ENCODE results near the gene HELZ.
"Not testable (repeated sequence)": the region's sequence is repeated elsewhere in the genome, so short reads cannot be mapped to it uniquely, and the experiment has no call there.

HELZ gene

GRCh38 chr17:67265436-67266019 is 20.5 kb upstream of the HELZ start:
- no peak for DNase-seq (ENCODE audit: low read depth in 3 of 3)

DNA sequence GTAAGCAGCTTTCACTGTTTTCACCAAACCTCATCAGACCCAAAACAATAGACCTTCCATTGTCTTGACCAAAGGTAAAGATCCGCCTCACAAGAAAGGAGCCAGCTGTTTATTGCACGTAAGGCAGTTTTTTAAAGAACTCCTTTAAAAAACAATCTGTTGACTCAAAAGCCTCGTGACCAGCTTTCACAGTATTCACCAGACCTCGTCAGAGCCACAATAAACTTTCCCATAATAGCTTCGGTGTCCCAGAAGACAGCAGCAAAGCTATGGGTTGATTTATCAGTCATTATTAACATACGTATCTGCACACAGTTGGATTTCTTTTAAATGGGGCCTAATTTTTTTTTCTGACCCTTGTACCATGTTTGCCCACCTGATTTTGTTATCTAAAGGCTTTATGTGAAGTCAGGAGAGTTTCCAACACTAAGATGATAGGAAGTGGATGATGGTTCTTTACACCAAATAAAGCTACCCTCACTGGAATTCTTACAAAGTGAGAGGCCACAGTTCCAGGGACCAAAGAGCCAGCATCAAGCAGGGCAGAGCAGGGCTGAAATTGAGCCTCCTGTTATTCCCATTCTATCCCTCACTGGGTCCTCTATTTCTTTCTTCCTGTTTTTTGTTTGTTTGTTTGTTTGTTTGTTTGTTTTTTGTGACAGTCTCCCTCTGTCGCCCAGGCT is 17.6 kb upstream of the HELZ start:
- no peak for DNase-seq (ENCODE audit: low read depth in 3 of 3)

GRCh38 chr17:67260170-67260987 is 15.4 kb upstream of the HELZ start:
- no peak for DNase-seq (ENCODE audit: low read depth in 3 of 3)

DNA sequence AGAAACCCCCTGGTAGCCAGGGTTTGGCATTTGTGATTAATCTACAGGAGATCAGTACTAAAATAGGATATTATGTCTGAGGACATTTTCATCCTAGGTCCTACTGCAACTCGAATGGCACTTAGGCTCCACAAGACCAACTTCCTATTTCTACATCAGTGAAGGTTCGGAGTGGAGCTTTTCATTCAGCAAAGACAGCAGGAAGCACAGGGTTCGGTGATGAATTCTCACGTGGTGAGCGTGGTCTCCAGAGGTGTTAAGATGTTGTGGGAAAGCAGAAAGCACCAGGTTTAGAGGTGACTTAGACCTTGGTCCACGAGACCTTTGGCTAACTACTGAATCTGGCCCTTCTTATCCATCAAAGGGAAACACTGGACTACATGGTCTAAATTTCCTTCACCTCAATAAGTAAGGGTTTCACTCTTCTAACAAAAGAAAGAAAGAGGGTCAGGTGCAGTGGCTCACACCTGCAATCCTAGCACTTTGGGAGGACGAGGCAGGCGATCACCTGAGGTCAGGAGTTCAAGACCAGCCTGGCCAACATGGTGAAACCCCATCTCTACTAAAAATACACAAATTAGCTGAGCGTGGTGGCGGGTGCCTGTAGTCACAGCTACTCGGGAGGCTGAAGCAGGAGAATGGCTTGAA is 13.9 kb upstream of the HELZ start:
- no peak for DNase-seq (ENCODE audit: low read depth in 3 of 3)

- no peak for DNase-seq (ENCODE audit: low read depth in 3 of 3)
Observed at GRCh38 chr17:67256075-67256732, 11.2 kb upstream of the HELZ start.

DNA sequence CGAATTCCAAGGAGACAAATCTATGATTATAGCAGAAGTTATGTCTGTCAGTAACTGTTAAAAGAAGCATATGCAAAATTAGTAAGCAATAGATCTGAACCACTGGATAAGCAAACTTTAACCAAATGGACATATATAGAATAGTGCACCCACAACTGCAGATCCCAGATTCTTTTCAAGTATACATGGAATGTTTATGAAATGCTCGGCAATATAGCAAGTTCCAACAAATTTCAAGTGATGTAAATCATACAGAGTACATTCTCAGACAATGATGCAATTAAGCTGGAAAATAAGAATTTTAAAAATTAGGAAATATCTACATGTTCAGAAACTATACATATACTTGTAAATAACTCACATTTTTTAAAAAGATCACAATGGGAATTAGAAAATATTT is 8.4 kb upstream of the HELZ start:
- no peak for DNase-seq (ENCODE audit: low read depth in 3 of 3)

- DNase-seq (ENCODE audit: low read depth in 3 of 3): not testable (repeated sequence)
Observed at GRCh38 chr17:67251586-67251985, 6.6 kb upstream of the HELZ start.

DNA sequence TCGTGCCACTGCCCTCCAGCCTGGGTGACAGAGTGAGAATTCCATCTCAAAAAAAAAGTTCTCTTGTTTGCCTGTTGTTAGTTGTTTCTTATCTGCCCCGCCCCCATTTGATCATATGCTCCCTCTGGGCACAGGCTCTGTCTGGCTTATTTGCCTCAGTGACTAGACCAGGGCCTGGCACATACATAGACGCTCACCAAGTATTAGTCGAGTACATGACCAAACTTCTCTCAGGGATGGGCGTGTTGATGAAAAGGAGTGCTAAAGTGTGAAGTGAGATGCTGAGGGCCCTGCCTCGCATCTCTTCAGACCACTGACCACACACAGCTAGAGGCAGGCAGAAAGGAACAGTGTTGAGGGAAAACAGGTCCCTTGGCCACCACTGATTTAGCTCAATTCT is 3.3 kb upstream of the HELZ start:
- no peak for DNase-seq (ENCODE audit: low read depth in 3 of 3)

- DNase-seq (ENCODE audit: low read depth in 3 of 3): no peak
Observed at GRCh38 chr17:67247416-67247900, 2.5 kb upstream of the HELZ start.

- DNase-seq (ENCODE audit: low read depth in 3 of 3): peak in 1 of 3 experiments; percentile 15
Observed at GRCh38 chr17:67246653-67247415, 1.8 kb upstream of the HELZ start.

DNA sequence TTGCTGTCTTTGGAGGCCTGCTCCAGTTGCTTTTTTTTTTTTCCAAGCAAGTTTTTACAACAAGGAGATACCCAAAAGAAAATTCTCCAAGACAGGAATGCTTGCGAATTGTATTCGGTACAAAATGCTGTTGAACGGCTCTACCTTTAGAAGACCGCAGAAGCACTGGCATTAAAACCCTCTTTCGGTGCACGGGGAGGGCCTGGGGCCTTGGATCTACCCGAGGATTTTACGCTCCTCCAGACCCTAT is 1.3 kb upstream of the HELZ start:
- DNase-seq (ENCODE audit: low read depth in 3 of 3): no peak

DNA sequence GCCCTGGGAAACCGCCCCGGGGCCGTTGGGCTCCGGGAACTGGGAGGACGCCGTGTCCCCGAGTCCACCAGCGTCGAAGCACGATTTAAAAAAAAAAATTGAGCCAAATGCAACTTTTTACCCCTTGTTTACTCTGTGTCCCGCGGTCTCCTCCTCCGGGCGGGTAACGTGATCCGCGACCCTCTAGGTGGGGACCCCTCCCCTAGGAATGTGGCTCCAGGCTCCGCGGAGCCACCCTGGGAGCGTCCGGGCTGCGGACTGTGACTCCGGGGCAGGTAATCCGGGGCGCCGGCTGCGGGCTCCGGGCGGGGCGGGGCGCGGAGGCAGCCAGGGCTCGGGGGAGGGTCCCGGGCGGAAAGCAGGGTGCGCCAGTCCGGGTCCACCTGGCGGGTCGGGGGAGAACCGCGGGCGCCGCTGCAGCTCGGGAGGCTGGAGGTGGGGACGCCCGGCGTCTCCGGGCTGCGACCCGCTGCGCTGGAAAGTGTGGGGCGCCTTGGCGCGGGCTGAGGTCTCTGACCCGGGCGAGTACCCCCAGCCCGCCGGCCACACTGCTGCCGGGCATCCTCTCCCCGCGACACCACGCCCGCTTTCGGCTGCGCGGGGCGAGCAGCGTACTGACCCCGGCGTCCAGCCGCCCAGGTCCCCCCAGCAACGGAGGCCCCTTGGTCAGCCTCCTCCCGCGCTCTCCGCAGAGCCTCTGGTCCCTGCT is 852 bp upstream of the HELZ start:
- peak in 1 of 3 experiments; percentile 48 for DNase-seq (ENCODE audit: low read depth in 3 of 3)

GRCh38 chr17:67244431-67245072 is 444 bp downstream of the HELZ start:
- no peak for DNase-seq (ENCODE audit: low read depth in 3 of 3)

- DNase-seq (ENCODE audit: low read depth in 3 of 3): no peak
Observed at GRCh38 chr17:67243284-67243683, 1.7 kb downstream of the HELZ start.

DNA sequence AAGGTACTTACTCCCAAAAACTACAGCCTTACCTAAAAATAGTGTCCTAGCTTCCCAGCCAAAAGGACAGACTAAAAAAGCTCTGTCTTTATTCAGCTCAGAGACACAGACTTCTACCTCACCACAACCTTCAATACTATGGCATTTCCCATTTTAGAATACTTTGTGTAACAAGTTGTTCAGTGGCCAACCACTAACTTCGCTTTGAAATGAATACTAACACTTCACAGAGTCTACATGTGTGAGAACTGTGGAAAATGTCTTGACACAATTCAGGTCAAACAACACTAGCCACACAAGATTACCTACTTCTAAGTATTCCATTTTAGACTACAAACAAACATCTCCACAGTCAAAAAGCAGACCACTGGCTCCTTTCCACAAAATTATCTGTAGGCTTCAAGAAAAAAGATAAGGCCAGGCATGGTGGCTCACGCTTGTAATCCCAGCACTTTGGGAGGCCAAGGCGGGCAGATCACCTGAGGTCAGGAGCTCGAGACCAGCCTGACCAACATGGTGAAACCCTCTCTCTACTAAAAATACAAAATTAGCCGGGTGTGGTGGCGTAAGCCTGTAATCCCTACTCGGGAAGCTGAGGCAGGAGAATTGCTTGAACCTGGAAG is 3.2 kb downstream of the HELZ start:
- no peak for DNase-seq (ENCODE audit: low read depth in 3 of 3)

DNA sequence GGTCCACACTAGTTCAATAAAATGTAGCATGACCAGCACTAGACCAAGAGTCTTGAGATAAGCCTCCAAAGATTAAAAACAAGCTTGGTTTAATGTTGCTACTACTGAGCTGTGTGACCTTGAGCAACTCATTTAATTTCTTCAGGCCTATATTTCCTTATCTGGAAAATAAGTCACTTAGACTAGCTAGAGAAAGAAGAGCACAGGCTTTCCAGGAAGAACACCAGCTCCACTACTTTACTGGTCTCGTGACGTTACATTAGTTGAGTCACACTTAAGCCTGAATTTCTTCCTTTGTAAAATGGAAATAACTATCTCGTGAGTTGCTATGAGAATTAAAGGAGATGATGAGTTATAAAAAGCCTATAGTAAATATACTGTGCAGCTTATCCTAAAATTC is 5.4 kb downstream of the HELZ start:
- DNase-seq (ENCODE audit: low read depth in 3 of 3): no peak

- no peak for DNase-seq (ENCODE audit: low read depth in 3 of 3)
Observed at GRCh38 chr17:67238991-67239390, 6.0 kb downstream of the HELZ start.

DNA sequence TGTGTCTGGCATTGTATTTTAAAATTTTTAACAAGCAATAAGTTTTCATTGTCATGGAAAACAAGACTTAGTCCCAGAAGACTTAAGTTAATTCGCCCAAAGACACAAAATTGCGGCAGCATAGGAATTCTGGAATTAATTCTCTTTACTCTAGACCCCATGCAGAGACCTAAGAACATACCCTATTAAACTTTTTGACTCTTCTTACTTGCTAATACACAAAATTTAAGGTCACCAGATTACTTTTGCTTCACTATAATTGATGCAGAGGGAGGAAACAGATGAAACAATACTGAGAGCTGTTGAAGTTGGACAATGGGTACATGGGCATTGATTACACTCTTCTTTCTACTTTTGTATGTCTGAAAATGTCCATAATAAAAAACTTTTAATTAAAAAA is 12.6 kb downstream of the HELZ start:
- DNase-seq (ENCODE audit: low read depth in 3 of 3): no peak

DNA sequence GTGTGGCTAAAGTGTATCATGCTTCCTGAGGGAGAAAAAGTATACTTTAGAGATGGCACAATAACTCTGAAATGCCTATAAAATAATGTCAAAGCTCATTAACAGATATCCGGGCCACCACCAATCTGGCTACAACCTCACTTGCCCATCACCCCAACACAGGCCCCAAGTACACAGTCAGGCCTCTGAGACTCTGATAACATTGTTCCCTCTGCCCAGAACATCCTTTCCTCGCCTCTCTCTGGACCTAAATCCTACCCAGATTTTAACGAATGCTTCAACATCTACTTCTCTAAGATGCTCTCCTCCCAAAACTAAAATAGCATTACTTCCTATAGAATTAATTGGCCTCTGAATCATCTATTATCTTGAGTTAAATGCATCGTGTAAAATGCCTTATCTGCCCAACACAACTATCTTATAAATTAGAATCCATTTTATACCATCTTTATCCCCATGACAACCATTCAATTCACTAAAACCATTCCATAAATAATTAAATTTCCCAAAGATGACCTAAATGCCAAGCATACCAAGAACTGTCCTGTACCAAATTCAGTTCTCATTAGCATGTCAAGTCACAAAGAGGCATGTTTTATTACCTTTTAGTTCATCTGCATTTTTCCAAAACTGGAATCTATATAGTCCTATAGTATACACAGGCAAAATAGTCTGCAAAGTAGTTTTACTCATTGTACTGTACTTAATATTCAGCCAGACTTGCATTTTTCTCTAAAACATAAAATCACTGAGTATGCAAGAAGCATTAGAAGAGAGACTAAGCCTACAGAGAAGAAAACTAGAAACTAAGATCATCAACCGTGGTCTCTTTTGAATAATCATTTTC is 15.7 kb downstream of the HELZ start:
- DNase-seq (ENCODE audit: low read depth in 3 of 3): no peak

Measured in stimulated activated CD4-positive, alpha-beta T cell treated with anti-CD3 and anti-CD28 coated beads, TNF-alpha, amount 100 ng/mL, for 24 hours (primary cell).